HCT116 (cell line): ENCODE measurements around the gene ARHGAP10. TPM values are rescaled to one million over a fixed set of nuclear protein-coding genes. Genes with fewer than 3 reads are reported as not detected.

Experiments
- ATAC-seq: fragments of 200-7000 bp; cut with Tn5 transposase; 2 replicates; pipeline ENCODE4 v1.9.1; 2020; ENCODE audit warnings: mild to moderate bottlenecking, moderate library complexity
- BruUV-seq: library from RNA; stranded (reverse); fragments of 400-500 nt; replicated peaks from 2 replicates; lab custom pipeline; 2021; lab: Mats Ljungman, UMichigan
- CTCF ChIA-PET: fragments of 300-600 bp; sonication (Branson Sonifier 250); formaldehyde crosslinking; loops from one replicate; lab custom pipeline; 2021; ENCODE audit warnings: antibody characterized with exemption; lab: Charles Lee
- POLR2A ChIA-PET: fragments of 300-600, 350-600 bp; sonication (Branson Sonifier 250); formaldehyde crosslinking; loops from one replicate; lab custom pipeline; 2021; ENCODE audit warnings: antibody characterized with exemption; lab: Charles Lee
- RAD21 ChIA-PET, 2 experiments: fragments of 300-600 bp; sonication (Branson Sonifier 250); formaldehyde crosslinking; loops; one replicate each; lab custom pipeline; 2023; ENCODE audit warnings: low total read pairs in 2 of 2; ENCODE audit not compliant: uncharacterized antibody in 2 of 2, unreplicated experiment in 2 of 2, low non-redundant PET in 1 of 2; lab: Charles Lee
- DNase-seq: peaks from one replicate; pipeline ENCODE4 v3.0.0-alpha.2; 2010; ENCODE audit warnings: low read depth, low spot score
- H2AFZ ChIP-seq: fragments of 200-600 bp; shearing (Covaris generic), sonication (generic); 2 replicates; pipeline ENCODE4 v1.6.1; 2017; ENCODE audit warnings: low read depth, mixed run types, mixed read lengths, antibody characterized with exemption, low read length; ENCODE audit not compliant: poor library complexity, severe bottlenecking
- H3K27ac ChIP-seq: 2 replicates; pipeline ENCODE4 v1.5.1; 2012; ENCODE audit warnings: low read depth, low read length
- H3K27me3 ChIP-seq: fragments of 200-600 bp; sonication (generic); 2 replicates; pipeline ENCODE4 v1.6.1; 2016; ENCODE audit warnings: mixed run types, low read length, mixed read lengths; ENCODE audit not compliant: insufficient read depth
- H3K36me3 ChIP-seq, 2 experiments: fragments of 200-500 bp in 1 of 2; fragments of 200-600 bp in 1 of 2; sonication (Bioruptor generic) in 1 of 2; sonication (generic) in 1 of 2; 2 replicates each; pipeline versions ENCODE4 v1.5.1 to v1.6.1; 2014 to 2016; ENCODE audit warnings: low read length in 2 of 2, inconsistent platforms in 1 of 2, mixed read lengths in 1 of 2, mixed run types in 1 of 2; ENCODE audit not compliant: insufficient read depth in 2 of 2, control insufficient read depth in 1 of 2
- H3K4me1 ChIP-seq, 2 experiments: fragments of 200-600 bp in 1 of 2; sonication (generic) in 1 of 2; 2 replicates each; pipeline versions ENCODE4 v1.5.1 to v1.6.1; 2012 to 2017; ENCODE audit warnings: low read length in 2 of 2, inconsistent platforms in 1 of 2, mild to moderate bottlenecking in 1 of 2, mixed read lengths in 1 of 2, mixed run types in 1 of 2, moderate library complexity in 1 of 2; ENCODE audit not compliant: insufficient read depth in 2 of 2, control insufficient read depth in 1 of 2
- H3K4me2 ChIP-seq: fragments of 200-600 bp; sonication (generic); 2 replicates; pipeline ENCODE4 v1.6.1; 2017; ENCODE audit warnings: mixed run types, low read length, mixed read lengths
- H3K4me3 ChIP-seq, 2 experiments: fragments of 200-600 bp in 1 of 2; sonication (generic) in 1 of 2; replicated peaks in 1 of 2; 2 replicates each; pipeline ENCODE4 v1.5.1; 2011 to 2016; ENCODE audit warnings: low read length in 2 of 2, control low read depth in 1 of 2, low read depth in 1 of 2, mild to moderate bottlenecking in 1 of 2, mixed read lengths in 1 of 2, mixed run types in 1 of 2
- H3K79me2 ChIP-seq: fragments of 200-600 bp; sonication (generic); 2 replicates; pipeline ENCODE4 v1.6.1; 2017; ENCODE audit warnings: mild to moderate bottlenecking, mixed run types, low read length, moderate library complexity, mixed read lengths; ENCODE audit not compliant: insufficient read depth
- H3K9ac ChIP-seq: fragments of 200-600 bp; sonication (generic); 2 replicates; pipeline ENCODE4 v1.6.1; 2016; ENCODE audit warnings: low read length, mixed read lengths
- H3K9me2 ChIP-seq: fragments of 200-600 bp; sonication (generic), shearing (Covaris generic); 2 replicates; pipeline ENCODE4 v1.6.1; 2017; ENCODE audit warnings: mixed run types, mild to moderate bottlenecking, moderate library complexity; ENCODE audit not compliant: insufficient read depth
- H3K9me3 ChIP-seq, 2 experiments: fragments of 200-500 bp in 1 of 2; fragments of 200-600 bp in 1 of 2; sonication (Bioruptor generic) in 1 of 2; sonication (generic) in 1 of 2; 2 replicates each; pipeline ENCODE4 v1.6.1; 2014 to 2017; ENCODE audit warnings: low read length in 2 of 2, mixed read lengths in 2 of 2, inconsistent platforms in 1 of 2, low read depth in 1 of 2, mild to moderate bottlenecking in 1 of 2, mixed run types in 1 of 2, moderate library complexity in 1 of 2; ENCODE audit not compliant: control insufficient read depth in 1 of 2, insufficient read depth in 1 of 2
- H4K20me1 ChIP-seq: fragments of 200-600 bp; sonication (generic), shearing (Covaris generic); 2 replicates; pipeline ENCODE4 v1.6.1; 2017; ENCODE audit warnings: mixed run types, mild to moderate bottlenecking, moderate library complexity; ENCODE audit not compliant: insufficient read depth
- CEBPB ChIP-seq: IDR thresholded peaks from 2 replicates; pipeline ENCODE4 v1.6.1; 2012; ENCODE audit warnings: low read depth
- CTCF ChIP-seq, 3 experiments: fragments of 200-600 bp in 1 of 3; sonication (generic) in 1 of 3; IDR thresholded peaks in 2 of 3; conservative IDR thresholded peaks in 1 of 3; 2 replicates each; pipeline ENCODE4 v1.5.1; 2012 to 2017; ENCODE audit warnings: low read depth in 2 of 3, low read length in 2 of 3, antibody characterized with exemption in 1 of 3, borderline replicate concordance in 1 of 3, control low read depth in 1 of 3, mild to moderate bottlenecking in 1 of 3, mixed read lengths in 1 of 3, mixed run types in 1 of 3, moderate library complexity in 1 of 3; ENCODE audit not compliant: insufficient read depth in 1 of 3
- EGR1 ChIP-seq: IDR thresholded peaks from 2 replicates; pipeline ENCODE4 v1.6.1; 2012; ENCODE audit warnings: low read depth
- ELF1 ChIP-seq: IDR thresholded peaks from 2 replicates; pipeline ENCODE4 v1.6.1; 2012; ENCODE audit warnings: low read depth, borderline replicate concordance
- TCF7L2 ChIP-seq: IDR thresholded peaks from 2 replicates; pipeline ENCODE4 v1.7.0; 2011; ENCODE audit warnings: borderline replicate concordance, inconsistent platforms; ENCODE audit not compliant: insufficient read depth, insufficient read length; ENCODE audit errors: extremely low read depth
- ZFX ChIP-seq: fragments of 450-650 bp; IDR thresholded peaks from 2 replicates; pipeline ENCODE4 v1.6.1; 2017
- intact Hi-C: fragments of 100-400 bp; cut with micrococcal nuclease; formaldehyde crosslinking; loops from 2 replicates; pipeline ENCODE4 v1.10.0; 2022
- total RNA-seq: library from RNA; stranded (reverse); gene quantifications from one replicate; pipeline ENCODE4 v1.2.1, GENCODE V29; 2021; ENCODE audit not compliant: unreplicated experiment

The ARHGAP10 gene
- total RNA-seq, 1 experiment from 2014 or later = 24.7 TPM

DNA sequence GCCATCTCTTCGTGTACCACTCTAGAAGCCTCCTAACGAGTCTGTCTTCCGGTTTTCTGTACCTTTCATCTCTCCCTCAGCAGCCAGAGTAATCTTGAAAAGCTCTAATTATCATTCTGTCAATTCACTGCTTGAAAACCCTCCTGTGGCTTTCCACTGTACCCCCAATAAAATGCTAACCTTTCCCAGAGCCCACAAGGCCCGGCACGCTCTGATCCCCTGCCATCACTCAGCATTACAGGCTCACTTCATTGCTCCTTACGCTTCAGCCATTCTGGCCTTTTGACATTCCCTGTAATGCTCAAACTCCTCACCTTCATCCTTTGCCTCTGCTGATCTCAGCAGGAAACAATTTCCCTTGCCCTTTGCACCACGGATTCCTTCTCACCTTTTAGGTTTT is 112.9 kb downstream of the ARHGAP10 start (continued):
- TF ChIP-seq CTCF (IDR thresholded peaks at IDR 0.05 in 2 of 3, conservative IDR thresholded peaks at IDR 0.05 in 1 of 3; ENCODE audit: borderline replicate concordance in 1 of 3, insufficient read depth in 1 of 3, low read depth in 2 of 3, low read length in 2 of 3) (no peak), EGR1 (no peak), ELF1 (no peak)

- Histone ChIP-seq H3K27me3 (no peaks in the 10 kb centered on the region), H3K4me1 (peaks cover 0 to 8% of the 10 kb centered on the region in 2 experiments; a peak in 2 of 4 replicates), H3K4me3 (no peak overlapping the region), H3K79me2 (0 out of 2 replicates have a peak, but pooled peaks cover 2% of the 10 kb centered on the region), H3K36me3 (peaks cover 0 to 4% of the 10 kb centered on the region in 2 experiments; a peak in 1 of 4 replicates), H2AFZ (no peak overlapping the region), H4K20me1 (peaks cover 7% of the 10 kb centered on the region; the same call in 1 of the 2 replicates), H3K4me2 (no peak overlapping the region), H3K9me3 (no peaks in the 10 kb centered on the region)
- no peak for ATAC-seq
- POLR2A ChIA-PET = interaction anchor here (1.4 kb wide), 1 partner anchor 163 kb away, joined by 3 read pairs; the partner anchor contains the start of gene PRMT9
- TF ChIP-seq TCF7L2 = no peak
- no peak for TF ChIP-seq ZFX
- no peak for TF ChIP-seq CEBPB
- TF ChIP-seq, all 23 proteins: peak for 0
- CTCF ChIA-PET = interaction anchor here (2.0 kb wide), 1 partner anchor 20 kb away, joined by 7 read pairs; no protein-coding TSS in a partner anchor
- intact Hi-C loops = no loop called here
- DNase-seq = no peak
- RAD21 ChIA-PET = no interaction called here
- no TSS peak for BruUV-seq
- Histone ChIP-seq H3K9ac (no peak overlapping the region), H3K9me2 (no peaks in the 10 kb centered on the region), H3K27ac (no peak overlapping the region)
These were observed 114.6 kb downstream of the ARHGAP10 start for GRCh38 chr4:147846318-147847155.
